ENCODE data around the gene PLCH1. TPM values are rescaled to one million over a fixed set of nuclear protein-coding genes. Genes with fewer than 3 reads are reported as not detected.

The PLCH1 gene
- total and polyA plus RNA-seq, 2 donors (not counting 1 experiment from before 2014, with no cell fraction given): 0.27 TPM; not detected in 1

GRCh38 chr3:155342344-155342743 lies 402.5 kb downstream of the PLCH1 start:
- Mint-ChIP-seq H3K27ac (no peak overlapping the region), H3K9me3 (ENCODE audit: insufficient read depth) (no peaks in the 10 kb centered on the region), H3K4me1 (no peaks in the 10 kb centered on the region), H3K4me3 (no peak overlapping the region), H3K27me3 (peaks cover 4% of the 10 kb centered on the region)
- Histone ChIP-seq H3K27me3 (replicated peaks in 1 of 4; ENCODE audit: control extremely low read depth in 1 of 4, control insufficient read depth in 3 of 4, insufficient read depth in 4 of 4, low read length in 3 of 4) (no peaks in the 10 kb centered on the region), H3K4me1 (ENCODE audit: control insufficient read depth in 2 of 2, insufficient read depth in 2 of 2, low read length in 2 of 2) (no peaks in the 10 kb centered on the region), H4K20me1 (ENCODE audit: control insufficient read depth, insufficient read depth, low read length, poor library complexity, severe bottlenecking) (no peaks in the 10 kb centered on the region), H3K79me2 (ENCODE audit: control insufficient read depth, insufficient read depth, low read length) (no peaks in the 10 kb centered on the region), H3K27ac (ENCODE audit: low read length in 2 of 2) (no peak overlapping the region), H3K9ac (ENCODE audit: low read length) (no peak overlapping the region), H3K9me3 (ENCODE audit: control extremely low read depth in 1 of 3, control insufficient read depth in 2 of 3, insufficient read depth in 1 of 3, low read length in 2 of 3) (no peaks in the 10 kb centered on the region), H3K4me3 (ENCODE audit: control extremely low read depth in 1 of 5, extremely low read depth in 1 of 5, insufficient read depth in 1 of 5, low read depth in 2 of 5, low read length in 4 of 5) (no peak overlapping the region), H3K4me2 (replicated peaks; ENCODE audit: low read depth, low read length, poor library complexity, severe bottlenecking) (no peak overlapping the region), H3K36me3 (replicated peaks in 1 of 2; ENCODE audit: control extremely low read depth in 1 of 2, control insufficient read depth in 1 of 2, extremely low read depth in 1 of 2, insufficient read depth in 2 of 2, low read length in 1 of 2) (no peaks in the 10 kb centered on the region), H2AFZ (ENCODE audit: insufficient read depth, low read depth, low read length, poor library complexity, severe bottlenecking) (no peak overlapping the region)
- DNase-seq (no peak), ATAC-seq (ENCODE audit: low read depth) (no peak)
- intact Hi-C loops (cut with micrococcal nuclease): no loop called here
- ChIA-PET CTCF (no interaction called here), POLR2A (interaction anchor here (0.7 kb wide), 1 partner anchor 523 kb away, joined by 6 read pairs; no protein-coding TSS in a partner anchor)
- TF ChIP-seq CTCF (IDR thresholded peaks at IDR 0.05): no peak
- TF ChIP-seq EZH2 (IDR thresholded peaks at IDR 0.05; ENCODE audit: borderline replicate concordance, insufficient read depth, low read depth, low read length, poor library complexity, severe bottlenecking): no peak
- WGBS (ENCODE audit: insufficient coverage): 90% methylated on average over 3 of the region's 3 CpGs

- no peaks in the 10 kb centered on the region for H3K79me2 ChIP-seq (ENCODE audit: control insufficient read depth, insufficient read depth, low read length)
- Mint-ChIP-seq H3K4me3 (no peak overlapping the region), H3K9me3 (ENCODE audit: insufficient read depth) (no peaks in the 10 kb centered on the region), H3K27ac (no peak overlapping the region), H3K27me3 (peaks cover 4% of the 10 kb centered on the region), H3K4me1 (peaks cover 5% of the 10 kb centered on the region)
- H3K27me3 ChIP-seq (replicated peaks in 1 of 4; ENCODE audit: control extremely low read depth in 1 of 4, control insufficient read depth in 3 of 4, insufficient read depth in 4 of 4, low read length in 3 of 4): no peaks in the 10 kb centered on the region
- POLR2A ChIA-PET: no interaction called here
- intact Hi-C loops (cut with micrococcal nuclease): no loop called here
- no peaks in the 10 kb centered on the region for H3K36me3 ChIP-seq (replicated peaks in 1 of 2; ENCODE audit: control extremely low read depth in 1 of 2, control insufficient read depth in 1 of 2, extremely low read depth in 1 of 2, insufficient read depth in 2 of 2, low read length in 1 of 2)
- ATAC-seq (ENCODE audit: low read depth) (no peak), DNase-seq (no peak)
- no peaks in the 10 kb centered on the region for H3K9me3 ChIP-seq (ENCODE audit: control extremely low read depth in 1 of 3, control insufficient read depth in 2 of 3, insufficient read depth in 1 of 3, low read length in 2 of 3)
- CTCF ChIA-PET: no interaction called here
- H3K4me3 ChIP-seq (ENCODE audit: control extremely low read depth in 1 of 5, extremely low read depth in 1 of 5, insufficient read depth in 1 of 5, low read depth in 2 of 5, low read length in 4 of 5): no peak overlapping the region
- H3K4me1 ChIP-seq (ENCODE audit: control insufficient read depth in 2 of 2, insufficient read depth in 2 of 2, low read length in 2 of 2): no peaks in the 10 kb centered on the region
- H3K4me2 ChIP-seq (replicated peaks; ENCODE audit: low read depth, low read length, poor library complexity, severe bottlenecking): no peak overlapping the region
- H3K27ac ChIP-seq (ENCODE audit: low read length in 2 of 2): no peak overlapping the region
- no peaks in the 10 kb centered on the region for H4K20me1 ChIP-seq (ENCODE audit: control insufficient read depth, insufficient read depth, low read length, poor library complexity, severe bottlenecking)
- H3K9ac ChIP-seq (ENCODE audit: low read length): no peak overlapping the region
- no peak overlapping the region for H2AFZ ChIP-seq (ENCODE audit: insufficient read depth, low read depth, low read length, poor library complexity, severe bottlenecking)
- TF ChIP-seq EZH2 (IDR thresholded peaks at IDR 0.05; ENCODE audit: borderline replicate concordance, insufficient read depth, low read depth, low read length, poor library complexity, severe bottlenecking) (no peak), CTCF (IDR thresholded peaks at IDR 0.05) (no peak)
Measured at GRCh38 chr3:155339052-155339451, 405.8 kb downstream of the PLCH1 start.

All from B cell (primary cell).